ENCODE measurements around the gene L3MBTL3. TPM values are rescaled to one million over a fixed set of nuclear protein-coding genes. Genes with fewer than 3 reads are reported as not detected.

The L3MBTL3 gene
- total RNA-seq, 4 donors from 2014 or later, result 8.1 to 18.1 (median 14.2) TPM

DNA sequence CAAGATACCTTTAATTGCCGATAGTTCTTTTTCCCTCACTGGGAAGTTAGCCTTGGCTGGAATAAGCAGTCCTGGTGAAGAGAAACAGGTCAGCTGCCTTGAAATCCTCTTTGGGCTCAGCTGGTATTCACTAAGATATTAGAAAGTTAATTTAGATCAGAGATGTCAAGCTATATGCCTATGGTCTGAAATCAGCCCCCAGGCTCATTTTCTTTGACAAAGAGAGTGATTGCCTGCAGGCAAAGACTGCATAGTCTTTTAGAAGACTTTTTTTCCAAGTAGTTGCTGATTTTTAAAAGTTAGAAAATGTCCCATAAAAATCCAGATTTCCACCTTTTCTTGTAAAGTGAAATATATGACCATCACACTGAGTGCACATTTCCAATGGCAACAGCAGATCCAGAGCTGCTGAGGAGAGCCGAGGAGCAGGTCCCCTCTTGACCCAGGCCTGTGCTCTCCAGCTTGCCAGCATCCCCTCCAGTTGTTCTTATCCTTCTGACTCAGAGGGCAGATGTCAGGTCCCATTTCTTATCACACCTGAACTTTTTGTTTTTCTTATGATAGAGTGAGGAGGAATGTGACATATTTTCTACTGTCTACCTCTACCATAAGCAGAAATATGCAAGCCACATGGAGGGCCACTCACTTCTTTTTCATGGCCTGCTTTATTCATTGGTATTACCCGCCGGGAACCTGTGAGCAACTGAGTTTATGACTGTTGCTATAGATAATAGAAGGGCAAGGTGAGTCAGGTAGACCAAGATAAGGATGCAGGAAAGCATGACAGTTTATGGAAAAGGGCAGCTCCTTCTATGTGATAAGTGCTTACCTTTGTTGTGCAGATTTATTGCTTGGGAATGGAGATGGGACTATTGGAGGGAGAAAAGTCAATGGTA, 17.6 kb upstream of the L3MBTL3 start:
- Histone ChIP-seq H3K36me3 (no peaks in the 10 kb centered on the region), H3K4me3 (replicated peaks in 1 of 3) (no peak overlapping the region), H3K27me3 (no peaks in the 10 kb centered on the region), H3K27ac (no peak overlapping the region), H3K9me3 (no peaks in the 10 kb centered on the region), H3K4me1 (no peaks in the 10 kb centered on the region)
- DNase-seq, result no peak
- intact Hi-C loops (cut with DNase I), result no loop called here
- 56 to 76% methylated on average over 4 of the region's 4 CpGs for WGBS, 2 donors
- no peak for TF ChIP-seq POLR2A (IDR thresholded peaks at IDR 0.05)
- TF ChIP-seq, protein P1, sequence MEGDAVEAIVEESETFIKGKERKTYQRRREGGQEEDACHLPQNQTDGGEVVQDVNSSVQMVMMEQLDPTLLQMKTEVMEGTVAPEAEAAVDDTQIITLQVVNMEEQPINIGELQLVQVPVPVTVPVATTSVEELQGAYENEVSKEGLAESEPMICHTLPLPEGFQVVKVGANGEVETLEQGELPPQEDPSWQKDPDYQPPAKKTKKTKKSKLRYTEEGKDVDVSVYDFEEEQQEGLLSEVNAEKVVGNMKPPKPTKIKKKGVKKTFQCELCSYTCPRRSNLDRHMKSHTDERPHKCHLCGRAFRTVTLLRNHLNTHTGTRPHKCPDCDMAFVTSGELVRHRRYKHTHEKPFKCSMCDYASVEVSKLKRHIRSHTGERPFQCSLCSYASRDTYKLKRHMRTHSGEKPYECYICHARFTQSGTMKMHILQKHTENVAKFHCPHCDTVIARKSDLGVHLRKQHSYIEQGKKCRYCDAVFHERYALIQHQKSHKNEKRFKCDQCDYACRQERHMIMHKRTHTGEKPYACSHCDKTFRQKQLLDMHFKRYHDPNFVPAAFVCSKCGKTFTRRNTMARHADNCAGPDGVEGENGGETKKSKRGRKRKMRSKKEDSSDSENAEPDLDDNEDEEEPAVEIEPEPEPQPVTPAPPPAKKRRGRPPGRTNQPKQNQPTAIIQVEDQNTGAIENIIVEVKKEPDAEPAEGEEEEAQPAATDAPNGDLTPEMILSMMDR (IDR thresholded peaks at IDR 0.05), result no peak

DNA sequence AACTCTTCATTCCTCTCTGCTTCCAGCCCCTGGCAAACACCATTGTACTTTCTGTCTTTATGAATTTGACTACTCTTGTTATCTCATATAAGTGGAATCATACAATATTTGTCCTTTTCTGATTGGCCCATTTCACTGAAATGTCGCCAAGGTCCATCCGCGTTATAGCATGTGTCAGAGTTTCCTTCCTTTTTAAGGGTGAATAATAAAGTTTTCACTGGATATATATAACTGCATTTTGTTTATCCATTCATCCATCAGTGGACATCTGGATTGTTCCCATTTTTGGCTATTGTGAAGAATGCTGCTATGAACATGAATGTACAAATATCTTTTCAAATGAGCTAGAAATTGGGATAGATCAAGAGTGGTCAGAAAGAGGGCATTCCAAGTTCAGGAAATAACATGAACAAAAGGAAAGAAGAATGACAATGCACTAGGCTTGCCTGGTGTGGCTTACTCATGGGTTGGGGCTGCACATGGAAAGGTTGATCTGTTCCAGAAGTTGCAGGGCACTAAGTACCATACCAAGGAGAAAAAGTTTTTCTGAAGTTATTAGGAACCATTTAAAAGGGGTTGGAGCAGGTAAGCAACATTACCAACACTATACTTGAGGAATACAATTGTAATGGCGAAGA, 10.0 kb upstream of the L3MBTL3 start:
- Histone ChIP-seq H3K36me3 (no peaks in the 10 kb centered on the region), H3K27ac (no peak overlapping the region), H3K27me3 (no peaks in the 10 kb centered on the region), H3K4me3 (replicated peaks in 1 of 3) (no peak overlapping the region), H3K4me1 (no peaks in the 10 kb centered on the region), H3K9me3 (no peaks in the 10 kb centered on the region)
- no peak for DNase-seq
- intact Hi-C loops (cut with DNase I), result no loop called here
- 62 to 81% methylated on average over 4 of the region's 4 CpGs for whole genome bisulfite sequencing, 2 donors
- TF ChIP-seq POLR2A (IDR thresholded peaks at IDR 0.05), result no peak
- TF ChIP-seq, protein P1 (IDR thresholded peaks at IDR 0.05), result no peak

DNA sequence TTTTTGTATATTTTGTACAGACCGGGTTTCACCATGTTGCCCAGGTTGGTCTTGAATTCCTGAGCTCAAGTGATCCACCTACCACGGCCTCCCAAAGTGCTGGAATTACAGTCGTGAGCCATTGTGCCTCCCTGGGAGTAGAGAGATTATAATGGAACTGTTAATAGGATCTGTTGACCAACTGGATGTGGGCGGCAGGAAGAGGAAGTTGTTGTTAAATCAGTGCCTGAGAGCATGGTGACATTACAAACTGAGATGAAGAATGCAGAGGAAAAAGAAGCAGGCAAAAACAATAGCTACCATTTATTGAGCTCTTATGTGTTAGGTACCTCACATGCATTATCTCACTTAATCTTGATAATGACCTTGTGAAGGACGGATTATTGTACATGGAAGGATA, 9.2 kb upstream of the L3MBTL3 start:
- TF ChIP-seq, protein P1 (IDR thresholded peaks at IDR 0.05), result no peak
- no peak for TF ChIP-seq POLR2A (IDR thresholded peaks at IDR 0.05)
- H3K9me3 ChIP-seq, result no peaks in the 10 kb centered on the region
- no peaks in the 10 kb centered on the region for H3K27me3 ChIP-seq

DNA sequence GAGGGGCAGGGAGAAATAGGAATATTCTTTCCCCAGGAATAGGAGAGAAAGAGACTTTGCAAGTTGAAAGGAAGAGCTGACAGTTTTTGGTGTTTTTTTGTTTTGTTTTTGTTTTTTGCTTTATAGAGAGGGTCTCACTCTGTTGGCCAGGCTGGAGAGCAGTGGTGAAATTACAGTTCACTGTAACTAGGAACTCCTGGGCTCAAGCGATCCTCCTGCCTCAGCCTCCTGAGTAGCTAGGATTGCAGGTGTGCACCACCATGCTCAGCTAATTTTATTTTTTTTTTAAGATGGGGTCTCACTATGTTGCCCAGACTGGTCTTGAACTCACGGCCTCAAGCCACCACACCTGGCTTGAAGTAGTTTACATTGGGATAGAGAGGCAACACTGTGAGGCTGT, 8.0 kb upstream of the L3MBTL3 start:
- no peaks in the 10 kb centered on the region for H3K36me3 ChIP-seq
- intact Hi-C loops (cut with DNase I), result no loop called here
- WGBS, 2 donors, result 97 to 98% methylated on average over 2 of the region's 2 CpGs

More for the DNA sequence above, 9.2 kb upstream of the L3MBTL3 start:
- Histone ChIP-seq H3K36me3 (no peaks in the 10 kb centered on the region), H3K4me3 (replicated peaks in 1 of 3) (no peak overlapping the region), H3K4me1 (no peaks in the 10 kb centered on the region), H3K27ac (no peak overlapping the region)
- no peak for DNase-seq
- 68 to 75% methylated on average over 5 of the region's 5 CpGs for WGBS, 2 donors
- intact Hi-C loops (cut with DNase I), result no loop called here

More for the DNA sequence above, 8.0 kb upstream of the L3MBTL3 start:
- TF ChIP-seq, protein P1 (IDR thresholded peaks at IDR 0.05), result no peak
- no peak for TF ChIP-seq POLR2A (IDR thresholded peaks at IDR 0.05)
- H3K27ac ChIP-seq, result no peak overlapping the region
- H3K4me1 ChIP-seq, result no peaks in the 10 kb centered on the region
- H3K9me3 ChIP-seq, result no peaks in the 10 kb centered on the region
- no peak overlapping the region for H3K4me3 ChIP-seq (replicated peaks in 1 of 3)
- H3K27me3 ChIP-seq, result no peaks in the 10 kb centered on the region
- no peak for DNase-seq

All from thyroid gland (tissue), 4 donors.